GM19455 (cell line): ENCODE results near the gene CREB3L1.

Source experiments
- ATAC-seq: cut with Tn5 transposase; IDR thresholded peaks from one replicate; pipeline ENCODE4 v1.9.1; 2021; ENCODE audit not compliant: unreplicated experiment

The CREB3L1 gene

DNA sequence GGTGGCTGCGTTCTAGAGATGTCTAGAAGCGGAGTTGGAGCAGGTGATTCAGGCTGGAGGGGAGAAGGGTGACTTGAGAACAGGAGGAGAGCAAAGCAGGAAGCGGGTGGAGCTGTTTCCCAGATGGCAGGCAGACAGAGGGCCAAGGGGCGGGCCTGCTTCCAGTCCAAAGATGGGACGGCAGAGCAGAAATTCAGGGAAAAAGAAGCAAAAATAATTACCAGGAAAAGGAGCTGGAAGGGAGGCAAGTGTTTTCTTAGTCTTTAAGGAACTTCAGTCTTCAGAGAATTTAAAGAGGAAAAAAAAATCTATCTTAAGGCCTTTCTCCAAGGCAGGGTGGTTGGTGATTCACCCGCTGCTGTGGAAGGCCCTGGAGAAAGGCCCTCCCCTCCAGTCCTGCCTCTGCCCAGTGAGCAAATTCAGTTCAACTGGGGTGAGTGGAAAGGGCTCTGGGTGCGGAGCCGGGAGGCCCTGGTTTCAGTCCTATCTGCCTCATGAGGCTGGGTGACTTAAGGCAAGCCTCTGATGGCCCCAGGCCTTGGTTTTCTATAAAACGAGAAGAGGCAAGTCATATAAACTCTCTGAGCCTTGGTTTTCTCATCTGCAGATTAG, 4.5 kb upstream of the CREB3L1 start:
- ATAC-seq = no peak

DNA sequence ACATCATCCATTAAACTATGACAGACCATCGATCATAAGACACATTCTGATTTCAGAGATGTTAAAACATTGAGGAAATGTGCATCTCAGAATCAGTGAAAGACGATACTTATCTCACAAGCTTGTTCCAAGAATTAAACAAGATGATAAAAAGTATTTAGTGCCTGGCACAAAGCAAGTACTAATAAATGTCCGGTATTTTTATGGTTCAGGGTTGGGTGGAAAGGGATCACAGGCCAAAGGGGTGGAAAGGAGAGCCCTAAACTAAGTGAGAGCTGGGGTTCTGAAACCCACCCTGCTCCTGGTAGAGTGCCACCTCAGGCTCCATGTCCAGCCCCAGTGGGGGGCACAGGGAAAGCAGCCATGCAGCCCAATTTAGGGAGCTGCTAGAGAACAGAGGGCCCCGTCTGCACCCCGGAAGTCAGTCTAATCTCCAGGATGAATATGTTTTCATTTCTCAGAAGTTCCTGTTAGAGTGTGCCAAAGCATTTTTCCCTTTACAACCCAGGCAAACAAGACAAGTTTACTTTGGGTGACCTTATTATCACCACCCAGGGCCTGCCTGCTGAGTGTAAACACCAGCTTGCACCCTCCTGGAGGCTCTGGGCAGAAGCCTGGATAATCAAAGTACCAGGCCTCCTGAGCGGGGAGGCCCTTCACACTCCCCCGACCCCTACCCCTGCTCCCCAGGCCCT, 3.8 kb upstream of the CREB3L1 start:
- no peak for ATAC-seq

DNA sequence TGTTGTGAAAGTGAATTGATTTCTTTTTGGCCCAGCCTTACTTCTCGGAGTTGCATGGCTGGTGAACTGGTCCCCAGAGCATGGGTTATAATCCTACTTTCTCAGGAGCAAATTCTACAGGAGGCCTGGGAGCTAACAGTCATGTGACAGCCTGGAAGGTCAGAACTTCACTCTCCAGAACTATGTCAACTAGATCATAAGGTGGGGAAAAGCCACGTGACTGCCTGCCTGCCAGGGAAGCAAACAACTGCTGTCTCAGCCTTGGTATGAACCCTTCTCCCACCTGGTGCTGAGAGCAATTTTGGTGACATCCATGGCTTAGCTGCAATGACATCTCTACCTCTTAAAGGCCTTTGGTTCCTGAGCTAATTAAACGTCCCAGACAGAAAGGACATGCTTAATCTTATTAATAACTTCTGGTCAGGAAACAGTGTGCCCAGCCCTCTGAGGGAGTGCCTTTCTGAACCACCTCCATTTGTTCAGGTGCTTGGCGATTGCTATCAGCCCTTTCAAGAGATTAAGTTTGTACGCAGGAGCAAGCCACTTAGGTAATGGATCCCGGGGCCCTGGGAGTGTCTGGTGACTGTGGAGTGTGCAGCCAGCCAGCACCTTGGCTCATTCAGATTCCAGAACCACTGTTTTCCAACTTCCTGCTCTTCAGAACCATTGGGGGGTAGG, 1.4 kb upstream of the CREB3L1 start:
- no peak for ATAC-seq

DNA sequence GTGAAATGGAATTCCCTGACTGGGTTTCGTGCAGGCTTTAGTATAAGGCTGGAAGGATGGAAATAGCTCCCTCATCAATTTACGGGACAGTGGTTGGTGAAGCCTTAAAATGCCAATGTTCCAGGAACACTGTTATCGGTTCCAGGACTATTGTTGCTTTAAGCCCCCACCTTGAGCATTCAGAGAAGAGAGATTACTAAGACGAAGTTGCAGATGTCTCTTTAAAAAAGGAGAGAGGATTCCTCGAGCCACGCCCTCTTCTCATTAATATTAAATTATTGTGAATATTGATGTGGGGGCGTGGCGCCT, 195 bp upstream of the CREB3L1 start:
- ATAC-seq = no peak

DNA sequence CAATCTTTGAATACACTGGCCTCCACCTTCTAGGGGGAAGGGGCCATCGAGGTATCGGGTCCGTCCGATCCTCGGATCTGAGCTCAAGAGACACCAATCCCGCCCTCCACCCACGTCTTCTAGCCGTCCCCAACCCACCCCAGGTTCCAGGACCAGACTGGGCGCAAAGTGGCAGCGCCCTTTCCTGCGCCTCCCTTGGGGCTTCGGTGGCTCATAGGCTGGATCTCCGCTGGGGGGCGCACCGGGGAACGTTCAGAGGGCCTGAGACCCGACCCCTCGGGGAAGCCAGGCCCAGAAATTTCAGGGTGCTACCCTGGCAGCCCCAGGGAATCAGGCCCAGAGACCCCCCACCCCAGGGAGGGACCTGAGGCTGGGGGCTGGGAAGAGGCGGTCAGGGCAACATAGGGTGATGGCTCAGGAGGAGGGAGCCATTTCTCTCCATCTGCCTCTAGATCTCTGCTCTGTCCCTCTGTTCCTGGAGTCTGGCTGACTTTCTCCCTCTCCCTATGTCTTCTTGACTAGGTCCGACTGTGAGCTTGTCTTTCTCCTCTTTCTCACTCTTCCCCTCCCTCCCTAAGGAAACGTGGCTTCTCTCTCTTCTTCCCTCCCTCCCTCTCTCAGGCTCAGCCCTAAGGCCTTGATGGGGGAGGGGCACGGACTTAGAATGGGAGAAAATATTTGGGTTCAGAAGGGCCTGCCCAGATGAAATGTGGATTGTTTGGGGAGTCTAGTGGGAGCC, 1.1 kb downstream of the CREB3L1 start:
- no peak for ATAC-seq

DNA sequence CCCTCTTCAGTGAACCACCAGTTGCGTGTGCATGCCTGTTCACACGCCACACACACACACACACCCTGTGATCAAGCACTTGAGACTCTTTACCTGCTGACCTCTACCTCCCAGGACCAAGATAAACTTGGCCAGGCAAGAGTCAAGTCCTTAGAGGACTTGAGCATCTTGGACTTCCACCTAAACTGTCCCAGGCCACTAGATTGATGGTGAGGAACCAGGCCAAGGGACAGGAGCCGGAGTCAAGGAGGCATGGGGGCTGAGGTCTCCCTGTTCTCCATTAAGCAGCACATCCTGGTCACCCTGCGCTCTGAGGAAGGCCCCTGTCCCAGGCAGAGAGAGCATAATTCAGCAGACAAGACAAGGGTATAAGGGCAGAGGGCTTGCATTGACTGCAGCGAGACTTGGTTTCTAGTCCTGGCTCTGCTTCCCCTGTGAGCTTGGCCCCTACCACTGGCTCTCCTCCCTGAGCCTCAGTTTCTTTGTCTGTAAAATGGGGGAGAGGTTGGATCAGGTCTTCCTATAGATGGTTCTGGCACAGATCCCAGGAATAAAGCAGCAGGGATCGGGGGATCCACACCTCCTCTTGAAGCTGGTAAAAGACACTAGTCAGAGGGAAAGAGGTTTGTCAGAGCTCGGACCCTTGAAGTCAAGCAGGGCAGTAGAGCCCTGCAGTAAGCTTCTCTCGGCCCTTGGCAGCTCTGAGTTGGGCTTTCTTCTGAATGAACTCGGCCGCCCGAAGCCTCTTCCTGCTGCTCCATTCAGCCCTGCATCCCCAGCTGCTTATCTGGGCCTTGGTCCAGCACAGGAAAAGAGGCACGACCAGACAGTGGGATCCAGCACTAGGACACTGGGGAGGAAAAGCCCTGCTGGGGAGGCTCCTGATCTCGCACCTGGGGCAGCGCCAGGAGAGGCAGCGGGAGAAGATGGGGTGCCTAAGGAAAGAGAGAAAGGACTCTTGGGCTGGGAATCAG, 2.0 kb downstream of the CREB3L1 start:
- no peak for ATAC-seq

DNA sequence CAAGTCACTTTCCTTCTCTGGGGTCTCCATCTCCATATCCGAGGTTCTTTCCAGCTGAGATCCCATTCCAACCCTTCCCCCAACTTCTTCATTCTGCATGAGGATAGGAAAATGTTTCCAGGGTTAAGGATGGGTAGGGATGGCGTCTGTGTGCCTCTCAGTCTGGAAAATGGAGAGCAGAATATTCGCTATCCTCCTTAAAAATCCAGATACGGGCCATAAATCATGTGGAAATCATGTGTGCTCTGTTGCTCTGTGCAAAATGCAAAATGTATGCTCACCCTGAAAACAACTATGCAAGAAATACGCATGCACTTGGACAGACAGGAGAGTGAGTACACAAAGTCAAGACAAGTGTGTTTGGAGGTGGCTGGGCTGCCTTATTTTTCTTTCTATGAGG, 3.2 kb downstream of the CREB3L1 start:
- no peak for ATAC-seq

DNA sequence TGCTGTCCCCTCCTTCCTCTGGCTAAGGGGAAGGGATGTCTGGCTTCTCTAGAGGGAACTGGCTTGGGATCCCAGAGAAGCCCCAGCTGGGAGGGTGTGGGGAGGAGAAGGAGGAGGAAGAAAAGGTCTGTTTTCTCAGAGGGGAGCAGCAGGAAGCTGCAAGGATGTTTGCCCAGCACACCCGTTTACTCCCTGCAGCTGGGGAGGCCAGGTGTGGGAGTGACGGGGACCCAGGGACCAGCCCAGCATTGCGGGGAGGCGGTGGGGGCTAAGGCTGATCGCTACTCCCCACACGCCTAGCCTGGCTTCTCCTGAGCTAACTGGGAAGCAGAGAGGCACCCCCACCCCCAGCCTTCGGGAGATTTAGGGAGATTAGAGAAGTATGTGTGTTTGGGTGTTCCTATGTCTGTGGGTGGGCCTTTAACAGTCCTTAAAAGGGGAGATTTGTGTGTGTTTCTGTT, 3.9 kb downstream of the CREB3L1 start:
- no peak for ATAC-seq

DNA sequence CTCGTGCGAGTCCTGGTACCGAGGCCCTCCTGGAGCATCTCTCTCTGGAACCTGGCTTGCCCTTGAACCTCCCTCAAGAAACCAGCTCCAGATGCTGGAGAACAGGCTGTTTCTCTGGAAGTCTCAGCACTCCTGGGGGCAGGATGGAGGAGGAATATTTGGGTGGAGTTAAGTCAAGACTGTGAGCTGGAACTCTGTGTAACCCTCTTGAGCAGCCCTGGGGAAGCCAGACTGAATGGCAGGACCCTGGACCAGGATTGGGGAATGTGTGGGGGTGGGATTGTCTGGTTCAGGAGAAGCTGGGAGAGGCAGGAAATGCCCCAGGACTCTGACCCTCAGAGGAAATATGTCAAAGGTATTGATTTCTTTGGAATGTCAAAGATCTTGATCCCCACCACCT, 7.7 kb downstream of the CREB3L1 start:
- ATAC-seq = no peak

DNA sequence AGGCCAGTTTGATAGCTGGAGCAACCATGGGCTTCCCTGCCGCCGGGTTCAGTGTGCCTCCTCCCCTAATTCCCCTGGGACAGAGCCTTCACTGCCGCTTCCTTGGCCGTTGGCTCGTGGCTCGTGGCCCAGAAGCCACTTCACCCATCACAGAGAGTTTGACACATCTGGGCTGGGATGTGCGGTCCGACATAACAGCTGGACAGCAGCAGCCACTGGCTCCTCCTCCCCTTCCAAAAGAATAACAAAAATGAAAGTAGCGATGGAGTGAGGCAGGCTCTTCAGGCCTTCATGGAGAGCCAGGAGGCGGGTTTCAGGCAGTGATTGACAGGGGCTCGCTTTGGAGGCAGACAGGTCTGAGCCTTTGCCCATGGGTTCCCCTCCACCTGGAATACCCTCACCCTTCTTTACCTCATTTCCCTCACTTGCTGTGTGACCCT, 8.2 kb downstream of the CREB3L1 start:
- no peak for ATAC-seq

DNA sequence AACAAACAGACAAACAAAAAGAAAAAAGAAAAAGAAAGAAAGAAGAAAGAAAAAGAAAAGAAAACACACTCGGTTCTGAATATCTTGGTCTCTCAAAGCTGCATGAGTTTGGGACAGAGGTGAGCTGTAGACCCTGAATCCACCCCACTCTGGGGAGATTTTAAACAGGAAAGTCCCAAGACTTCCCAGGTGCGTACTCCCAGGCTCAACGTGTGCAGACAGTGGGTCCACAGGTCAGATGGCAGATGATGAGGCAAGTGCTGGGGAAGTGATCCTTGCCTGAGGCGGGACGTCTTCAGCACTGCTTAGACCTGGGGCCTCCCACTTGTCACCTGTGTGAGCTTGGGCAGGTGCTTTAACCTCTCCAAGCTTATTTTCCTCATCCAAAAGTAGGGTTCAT, 9.3 kb downstream of the CREB3L1 start:
- no peak for ATAC-seq

DNA sequence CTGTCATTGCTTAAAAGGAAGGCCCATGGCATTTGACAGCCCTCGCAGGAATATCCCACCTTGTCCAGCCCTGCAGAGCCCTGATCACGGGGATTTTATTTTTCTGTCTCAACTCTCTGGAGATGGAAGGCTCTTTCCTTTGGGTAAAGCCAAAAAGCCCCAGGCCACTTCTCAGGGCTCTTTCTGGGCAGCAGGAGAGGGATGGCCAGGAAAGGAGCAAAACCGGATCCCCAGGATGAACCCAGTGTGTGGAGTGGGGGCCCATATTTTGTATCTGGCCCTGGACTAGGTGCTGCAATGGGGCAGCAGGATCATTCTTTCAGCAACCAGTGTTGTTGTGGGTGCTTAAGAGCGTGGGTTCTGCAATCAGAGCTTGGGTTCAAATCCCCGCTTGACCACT, 11.0 kb downstream of the CREB3L1 start:
- no peak for ATAC-seq

DNA sequence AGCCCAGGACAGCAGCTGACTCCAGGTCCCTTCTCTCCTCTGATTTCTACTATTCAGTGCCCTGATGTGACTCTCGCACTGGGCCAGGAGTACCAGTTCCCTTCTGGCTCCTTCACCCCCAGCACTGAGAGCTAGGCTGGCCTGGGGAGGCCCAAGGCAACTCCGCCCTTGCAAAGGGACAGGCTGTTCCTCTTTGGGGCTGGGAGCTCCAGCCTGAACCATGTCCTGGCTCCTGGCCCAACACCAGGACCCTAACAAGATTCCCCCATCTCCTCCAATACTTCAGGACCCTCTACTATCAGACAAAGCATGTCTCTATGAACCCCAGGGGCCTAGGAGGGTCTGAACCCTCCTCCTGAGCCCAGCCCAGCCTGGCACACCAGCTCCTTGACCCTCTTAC, 12.5 kb downstream of the CREB3L1 start:
- no peak for ATAC-seq

DNA sequence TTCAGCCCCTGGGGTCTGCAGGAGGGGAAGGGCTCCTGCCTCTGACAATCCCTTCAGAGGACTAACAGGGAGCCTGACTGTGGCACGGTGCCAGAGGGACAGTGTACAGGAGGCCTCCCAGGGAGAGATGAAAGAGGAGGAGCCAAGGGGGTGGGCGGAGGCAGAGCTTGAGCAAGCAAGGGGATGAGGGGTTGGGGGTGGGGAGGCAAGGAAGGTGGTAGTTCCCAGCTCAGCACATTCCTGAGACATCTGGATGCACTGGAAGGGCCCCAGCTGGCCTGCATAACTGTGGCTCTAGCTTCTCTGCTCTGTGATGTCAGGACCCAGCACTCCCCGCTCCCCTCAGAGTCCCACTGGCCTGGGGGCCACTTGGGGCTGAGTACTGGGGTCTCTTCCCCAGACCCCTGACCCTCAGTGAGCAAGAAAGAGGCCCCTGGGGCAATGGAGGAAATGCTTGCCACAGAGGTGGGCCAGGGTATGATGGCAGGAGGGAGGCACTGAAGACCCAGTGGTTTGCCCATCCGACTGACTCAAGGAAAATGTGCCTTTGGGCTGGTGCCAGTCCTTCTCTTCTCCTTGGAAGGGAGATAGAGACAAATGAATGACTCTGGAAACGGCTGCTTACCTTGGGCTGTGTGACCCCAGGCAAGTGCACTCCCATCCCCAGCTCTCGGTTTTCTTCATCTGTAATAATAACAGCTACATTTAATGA, 13.3 kb downstream of the CREB3L1 start:
- no peak for ATAC-seq

DNA sequence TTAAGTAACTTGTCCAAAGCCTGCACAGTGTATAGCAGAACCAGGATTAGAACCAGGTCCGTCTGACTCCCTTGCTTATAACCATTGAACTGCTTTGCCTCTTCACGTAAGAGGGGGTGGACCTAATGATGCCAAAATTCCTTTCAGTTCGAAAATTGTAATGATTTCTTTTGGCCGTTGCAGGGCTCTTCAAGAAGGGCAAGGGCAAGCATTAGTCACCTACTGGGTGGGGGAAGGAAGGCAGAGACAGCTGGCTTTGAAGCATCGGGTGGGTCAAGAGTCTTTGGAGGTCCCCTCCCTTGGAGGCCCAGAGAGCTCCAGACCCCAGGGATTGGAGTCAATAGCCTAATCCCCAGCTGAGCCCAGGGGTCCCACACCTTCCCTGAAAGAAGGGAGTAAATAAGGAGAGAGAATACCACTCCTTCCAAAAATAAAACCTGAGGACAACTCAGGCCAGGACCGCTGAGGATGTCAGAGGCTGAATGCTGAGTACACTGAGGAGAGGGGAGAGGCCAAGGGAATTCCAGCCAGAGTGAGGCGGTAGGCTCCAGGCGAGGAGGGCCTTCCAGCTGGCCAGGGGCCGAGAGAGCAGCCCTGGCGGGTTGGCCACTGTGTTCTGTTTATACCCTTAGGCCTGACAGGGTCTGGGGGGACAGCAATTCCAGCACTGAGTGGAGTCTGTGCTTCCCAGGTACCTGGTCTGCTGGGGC, 14.1 kb downstream of the CREB3L1 start:
- no peak for ATAC-seq

DNA sequence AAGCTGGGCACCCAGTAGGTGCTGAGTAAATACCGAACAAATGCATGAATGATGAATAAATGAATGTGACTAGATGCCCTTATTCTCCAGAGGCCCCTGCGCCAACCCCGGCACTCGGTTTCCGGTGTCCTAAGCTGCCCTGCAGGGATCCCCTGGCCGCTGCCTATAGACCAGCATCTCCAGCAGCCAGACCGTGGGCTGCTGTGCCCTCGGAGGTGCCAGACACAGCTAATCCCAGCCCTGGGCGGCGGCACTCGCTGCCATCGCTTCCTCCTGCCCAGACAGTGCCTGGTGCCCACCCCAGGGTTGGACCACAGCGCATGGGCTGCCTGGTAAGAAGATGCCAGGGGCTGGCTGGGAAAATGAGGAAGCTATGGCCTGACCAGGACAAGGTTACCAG, 15.6 kb downstream of the CREB3L1 start:
- ATAC-seq = no peak

DNA sequence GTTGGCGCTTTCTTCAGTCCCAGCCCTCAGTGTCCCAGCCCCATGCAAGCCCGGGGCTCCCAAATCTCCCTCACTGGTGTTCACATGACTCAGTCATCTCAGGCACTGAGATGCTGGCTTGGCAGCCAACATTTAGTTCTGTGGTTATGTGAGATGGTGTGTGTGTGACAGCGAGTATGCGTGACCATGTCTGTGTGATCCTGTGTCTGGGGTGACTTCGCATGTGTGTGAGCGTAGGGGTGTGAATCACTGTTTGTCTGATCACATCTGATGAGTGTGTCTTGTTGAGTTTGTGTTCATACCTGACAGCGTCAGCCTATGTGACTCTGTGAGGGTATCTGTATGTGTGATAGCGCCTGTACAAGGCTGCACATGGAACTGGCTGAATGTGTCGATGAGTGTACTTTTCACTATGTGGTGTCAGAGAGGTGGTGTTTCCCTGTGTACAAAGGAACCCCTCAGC, 16.2 kb downstream of the CREB3L1 start:
- no peak for ATAC-seq

DNA sequence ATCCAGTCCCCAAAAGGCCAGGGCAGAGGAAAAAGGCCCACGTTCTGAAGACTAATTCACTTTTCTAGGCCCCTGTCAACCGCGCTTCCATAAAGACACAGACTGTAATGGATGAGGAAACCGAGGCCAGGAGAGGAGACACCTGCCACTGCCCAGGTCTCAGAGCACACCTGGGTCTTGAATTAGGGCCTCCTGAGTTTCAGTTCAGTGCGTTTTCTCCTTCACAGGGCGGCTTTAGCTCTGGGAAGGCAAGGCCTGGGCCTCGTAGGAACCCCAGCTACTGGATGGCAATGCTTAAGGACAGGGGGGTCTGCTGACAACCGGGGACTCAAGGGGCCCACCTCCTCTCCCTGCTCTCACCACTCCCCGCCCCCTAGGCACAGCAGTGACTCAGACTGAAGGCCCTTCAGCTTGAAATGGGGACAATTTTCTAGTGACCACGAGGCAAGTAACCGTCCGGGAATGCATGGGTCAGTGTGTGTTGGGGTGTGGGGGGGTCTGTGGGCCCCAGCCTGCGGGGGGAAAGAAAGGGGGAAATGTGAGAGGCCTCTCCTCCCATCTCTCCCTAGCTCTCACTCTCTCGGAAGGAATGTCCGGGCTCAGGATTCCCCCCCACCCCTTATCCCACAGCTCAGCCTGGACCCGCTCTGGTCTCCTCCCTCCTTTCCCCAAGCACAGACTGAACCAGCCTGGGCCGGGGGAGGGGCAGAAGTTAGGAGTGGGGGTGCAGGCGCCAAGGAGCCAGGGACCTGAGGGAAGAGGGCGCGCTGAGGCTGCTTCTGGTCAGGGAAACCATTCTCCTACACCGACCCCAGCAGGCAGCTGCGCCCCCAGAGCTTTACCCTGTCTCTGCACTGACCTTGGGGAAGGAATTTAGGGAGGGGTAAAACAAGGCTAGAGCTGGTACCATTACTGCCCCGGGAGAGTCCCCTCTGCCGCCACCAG, 17.2 kb downstream of the CREB3L1 start:
- ATAC-seq = no peak
